GM18519 (cell line): Measurements from ENCODE around the gene LRP2.

Experiments
- ATAC-seq: cut with Tn5 transposase; IDR thresholded peaks from one replicate; pipeline ENCODE4 v1.9.1; 2021; ENCODE audit warnings: mild to moderate bottlenecking, moderate library complexity; ENCODE audit not compliant: unreplicated experiment, low FRiP score

The LRP2 gene

GRCh38 chr2:169185711-169186110, 176.6 kb downstream of the LRP2 start:
- ATAC-seq = no peak

GRCh38 chr2:169184074-169184473, 178.3 kb downstream of the LRP2 start:
- no peak for ATAC-seq

GRCh38 chr2:169182573-169182972, 179.8 kb downstream of the LRP2 start:
- ATAC-seq = no peak

GRCh38 chr2:169178804-169179390, 183.4 kb downstream of the LRP2 start:
- no peak for ATAC-seq

- no peak for ATAC-seq
Observed at GRCh38 chr2:169178364-169178763, 184.0 kb downstream of the LRP2 start.

- ATAC-seq = no peak
Observed at GRCh38 chr2:169175112-169175511, 187.2 kb downstream of the LRP2 start.

- ATAC-seq = no peak
Observed at GRCh38 chr2:169173876-169174275, 188.5 kb downstream of the LRP2 start.

- no peak for ATAC-seq
Observed at GRCh38 chr2:169172914-169173313, 189.4 kb downstream of the LRP2 start.

- no peak for ATAC-seq
Observed at GRCh38 chr2:169172151-169172735, 190.1 kb downstream of the LRP2 start.

GRCh38 chr2:169165791-169166190, 196.5 kb downstream of the LRP2 start:
- ATAC-seq = no peak

- no peak for ATAC-seq
Observed at GRCh38 chr2:169164311-169164710, 198.0 kb downstream of the LRP2 start.

GRCh38 chr2:169162613-169163012, 199.7 kb downstream of the LRP2 start:
- ATAC-seq = no peak

- ATAC-seq = no peak
Observed at GRCh38 chr2:169160926-169161481, 201.3 kb downstream of the LRP2 start.

- ATAC-seq = no peak
Observed at GRCh38 chr2:169159686-169160085, 202.6 kb downstream of the LRP2 start.

- no peak for ATAC-seq
Observed at GRCh38 chr2:169158874-169159273, 203.5 kb downstream of the LRP2 start.

GRCh38 chr2:169146220-169146619, 216.1 kb downstream of the LRP2 start:
- no peak for ATAC-seq

GRCh38 chr2:169143998-169144397, 218.3 kb downstream of the LRP2 start:
- ATAC-seq = no peak

GRCh38 chr2:169141713-169142352, 220.5 kb downstream of the LRP2 start:
- no peak for ATAC-seq

GRCh38 chr2:169139993-169140767, 222.2 kb downstream of the LRP2 start:
- no peak for ATAC-seq

- ATAC-seq = no peak
Observed at GRCh38 chr2:169139145-169139544, 223.2 kb downstream of the LRP2 start.

GRCh38 chr2:169137924-169138323, 224.4 kb downstream of the LRP2 start:
- ATAC-seq = no peak
